Large intestine (tissue), 3 donors: Measurements from ENCODE around the gene FGF21. TPM values are rescaled to one million over a fixed set of nuclear protein-coding genes. Genes with fewer than 3 reads are reported as not detected.

ENCODE experiments used
- DNase-seq, 2 donors: peaks; one replicate each; pipeline versions ENCODE4 v3.0.0 to v3.0.0-alpha.2; 2013
- H3K27ac ChIP-seq: one replicate; pipeline ENCODE4 v1.5.1; 2013; ENCODE audit warnings: low read length
- H3K27me3 ChIP-seq: 2 replicates; pipeline ENCODE4 v1.6.1; 2013; ENCODE audit warnings: low read length; ENCODE audit not compliant: control insufficient read depth, insufficient read depth
- H3K36me3 ChIP-seq: 2 replicates; pipeline ENCODE4 v1.6.1; 2013; ENCODE audit warnings: low read length; ENCODE audit not compliant: control insufficient read depth, insufficient read depth
- H3K4me1 ChIP-seq: one replicate; pipeline ENCODE4 v1.6.1; 2013; ENCODE audit warnings: low read length; ENCODE audit not compliant: control insufficient read depth, insufficient read depth
- H3K4me3 ChIP-seq: one replicate; pipeline ENCODE4 v1.5.1; 2013; ENCODE audit warnings: low read length
- H3K9me3 ChIP-seq: one replicate; pipeline ENCODE4 v1.6.1; 2013; ENCODE audit warnings: mild to moderate bottlenecking, low read depth, low read length, moderate library complexity; ENCODE audit not compliant: control insufficient read depth
- WGBS: methylation state at CpG from one replicate; pipeline ENCODE4 v1.1.5; 2013; ENCODE audit warnings: low lambda C conversion rate; ENCODE audit not compliant: insufficient coverage; 5-methylcytosine and 5-hydroxymethylcytosine counted together
- polyA plus RNA-seq: library from polyadenylated mRNA; unstranded; fragments of 120-200 nt; gene quantifications from one replicate; pipeline ENCODE4 v1.2.1, GENCODE V29; 2013

Gene FGF21
- polyA plus RNA-seq, 1 donor = not detected

GRCh38 chr19:48731452-48731851 lies 23.9 kb upstream of the FGF21 start:
- WGBS = no CpG with 5 or more reads among the region's 4 CpGs
- Histone ChIP-seq H3K9me3 (peaks cover 3% of the 10 kb centered on the region), H3K4me1 (no peaks in the 10 kb centered on the region), H3K27me3 (no peaks in the 10 kb centered on the region), H3K36me3 (no peaks in the 10 kb centered on the region), H3K4me3 (no peak overlapping the region), H3K27ac (no peak overlapping the region)
- no peak for DNase-seq

GRCh38 chr19:48734625-48735024 lies 20.7 kb upstream of the FGF21 start:
- no peaks in the 10 kb centered on the region for H3K9me3 ChIP-seq
- H3K4me1 ChIP-seq = peaks cover 3% of the 10 kb centered on the region
- no peaks in the 10 kb centered on the region for H3K36me3 ChIP-seq
- H3K4me3 ChIP-seq = peak overlapping the region; percentile 48
- WGBS = no CpG with 5 or more reads among the region's 9 CpGs
- H3K27me3 ChIP-seq = peaks cover 4% of the 10 kb centered on the region
- no peak overlapping the region for H3K27ac ChIP-seq
- no peak for DNase-seq

- H3K36me3 ChIP-seq = no peaks in the 10 kb centered on the region
- peak overlapping the region; percentile 4 for H3K27ac ChIP-seq
- H3K9me3 ChIP-seq = no peaks in the 10 kb centered on the region
- no CpG with 5 or more reads among the region's 38 CpGs for WGBS
- peak overlapping the region; percentile 48 for H3K4me3 ChIP-seq
- H3K27me3 ChIP-seq = peaks cover 9% of the 10 kb centered on the region
- DNase-seq = peak in 1 of 2 donors; percentile 82
- peaks cover 8% of the 10 kb centered on the region for H3K4me1 ChIP-seq
Measured at GRCh38 chr19:48735031-48735615, 20.2 kb upstream of the FGF21 start.

- H3K4me3 ChIP-seq = no peak overlapping the region
- peak in 1 of 2 donors; percentile 62 for DNase-seq
- 100% methylated on average over 3 of the region's 22 CpGs for WGBS
- no peak overlapping the region for H3K27ac ChIP-seq
- H3K4me1 ChIP-seq = peaks cover 29% of the 10 kb centered on the region
- no peaks in the 10 kb centered on the region for H3K36me3 ChIP-seq
- peaks cover 3% of the 10 kb centered on the region for H3K9me3 ChIP-seq
- peaks cover 15% of the 10 kb centered on the region for H3K27me3 ChIP-seq
Measured at GRCh38 chr19:48737360-48737998, 17.8 kb upstream of the FGF21 start.

GRCh38 chr19:48738557-48739403 lies 16.5 kb upstream of the FGF21 start:
- peak; percentile 93 to 94 for DNase-seq
- WGBS = no CpG with 5 or more reads among the region's 96 CpGs
- H3K4me3 ChIP-seq = peak overlapping the region; percentile 30
- H3K27me3 ChIP-seq = peaks cover 15% of the 10 kb centered on the region
- H3K4me1 ChIP-seq = peaks cover 29% of the 10 kb centered on the region
- no peaks in the 10 kb centered on the region for H3K36me3 ChIP-seq
- peak overlapping the region; percentile 47 for H3K27ac ChIP-seq
- H3K9me3 ChIP-seq = peaks cover 3% of the 10 kb centered on the region

- no CpG with 5 or more reads among the region's 51 CpGs for WGBS
- Histone ChIP-seq H3K4me3 (peak overlapping the region; percentile 3), H3K27ac (no peak overlapping the region), H3K9me3 (peaks cover 3% of the 10 kb centered on the region), H3K36me3 (no peaks in the 10 kb centered on the region), H3K4me1 (peaks cover 29% of the 10 kb centered on the region), H3K27me3 (peaks cover 15% of the 10 kb centered on the region)
- no peak for DNase-seq
Measured at GRCh38 chr19:48739404-48740163, 15.7 kb upstream of the FGF21 start.

- H3K4me1 ChIP-seq = peaks cover 29% of the 10 kb centered on the region
- no peaks in the 10 kb centered on the region for H3K36me3 ChIP-seq
- H3K27me3 ChIP-seq = peaks cover 18% of the 10 kb centered on the region
- no peak within 1 kb of the TSS for H3K27ac ChIP-seq
- peak within 1 kb of the TSS; percentile 3 for H3K4me3 ChIP-seq
- no peak for DNase-seq
- no CpG with 5 or more reads among the region's 27 CpGs for WGBS
- peaks cover 3% of the 10 kb centered on the region for H3K9me3 ChIP-seq
Measured at GRCh38 chr19:48740164-48740972, 15.0 kb upstream of the FGF21 start, which contains the start of gene RASIP1. Gene RASIP1, minus strand, starts transcription at chr19:48740610. Its CDS starts 328 bp downstream, at chr19:48740282.

- H3K27me3 ChIP-seq = peaks cover 28% of the 10 kb centered on the region
- WGBS = no CpG with 5 or more reads among the region's 35 CpGs
- H3K4me1 ChIP-seq = peaks cover 29% of the 10 kb centered on the region
- DNase-seq = peak in 1 of 2 donors; percentile 79
- no peaks in the 10 kb centered on the region for H3K36me3 ChIP-seq
- H3K4me3 ChIP-seq = no peak overlapping the region
- H3K27ac ChIP-seq = no peak overlapping the region
- H3K9me3 ChIP-seq = peaks cover 6% of the 10 kb centered on the region
Measured at GRCh38 chr19:48741129-48741999, 14.0 kb upstream of the FGF21 start.

GRCh38 chr19:48742096-48742495 lies 13.2 kb upstream of the FGF21 start:
- DNase-seq = peak in 1 of 2 donors; percentile 41
- H3K4me1 ChIP-seq = peaks cover 29% of the 10 kb centered on the region

More at GRCh38 chr19:48742096-48742495, 13.2 kb upstream of the FGF21 start:
- Histone ChIP-seq H3K36me3 (no peaks in the 10 kb centered on the region), H3K27me3 (peaks cover 35% of the 10 kb centered on the region), H3K9me3 (peaks cover 6% of the 10 kb centered on the region), H3K27ac (no peak overlapping the region), H3K4me3 (no peak overlapping the region)
- WGBS = no CpG with 5 or more reads among the region's 11 CpGs
